Right hindlimb (tissue), 1 donor: Measurements from ENCODE around the gene EPHA10.
"Not testable (repeated sequence)": the region's sequence is repeated elsewhere in the genome, so short reads cannot be mapped to it uniquely, and the experiment has no call there.

ENCODE experiments used
- DNase-seq: peaks from one replicate; pipeline ENCODE4 v3.0.0-alpha.2; 2018

The EPHA10 gene

DNA sequence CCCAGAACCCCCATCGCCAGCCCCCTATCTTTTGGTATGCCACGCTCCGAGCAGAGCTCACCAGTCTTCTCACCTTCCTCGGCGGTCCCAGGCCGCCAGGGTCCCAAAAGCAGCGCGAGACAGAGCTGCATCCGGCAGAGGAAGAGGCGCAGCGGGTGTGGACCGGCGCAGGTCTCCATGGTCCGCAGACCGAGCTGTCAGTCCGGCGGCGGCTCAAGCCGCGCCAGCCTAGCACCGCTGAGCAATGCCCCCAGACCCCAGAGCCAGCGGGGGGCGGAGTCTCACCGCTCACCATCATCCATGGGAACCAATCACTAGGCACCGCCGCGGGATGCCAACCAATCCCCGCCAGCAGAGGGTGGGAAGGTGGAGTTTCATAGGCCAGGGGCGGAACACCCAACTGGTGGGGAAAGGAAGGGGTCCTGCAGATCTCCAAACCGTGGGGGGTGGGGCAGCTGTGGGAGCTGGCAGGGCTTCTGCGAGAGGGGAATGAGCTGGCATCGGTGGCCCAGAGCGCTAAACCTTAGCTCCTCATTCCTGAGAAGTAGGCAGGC is at the start of gene EPHA10:
Gene EPHA10, minus strand, starts transcription at position 233 of the 554 bp plus-strand sequence. Its CDS starts 54 bp downstream, at position 179.
- DNase-seq, result no peak

DNA sequence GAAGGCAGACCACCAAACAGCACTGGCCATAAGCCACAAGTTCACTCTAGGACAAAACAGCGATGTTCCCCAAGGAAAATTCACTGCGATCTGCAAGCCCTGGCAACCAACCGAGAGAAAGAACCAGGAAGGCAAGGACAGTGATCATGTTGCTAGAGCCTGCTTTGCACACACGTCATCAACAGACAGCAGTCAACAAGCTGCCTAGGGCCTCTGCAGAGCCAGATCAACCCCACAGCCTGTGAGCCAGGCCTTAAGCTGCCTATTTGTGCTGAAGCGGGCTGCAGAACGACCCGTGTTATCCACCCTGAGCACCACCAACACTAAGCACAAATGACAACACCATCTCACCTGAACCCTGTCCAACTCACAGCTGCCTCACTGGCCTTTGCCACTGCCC is 49.3 kb upstream of the EPHA10 start:
- DNase-seq, result no peak

DNA sequence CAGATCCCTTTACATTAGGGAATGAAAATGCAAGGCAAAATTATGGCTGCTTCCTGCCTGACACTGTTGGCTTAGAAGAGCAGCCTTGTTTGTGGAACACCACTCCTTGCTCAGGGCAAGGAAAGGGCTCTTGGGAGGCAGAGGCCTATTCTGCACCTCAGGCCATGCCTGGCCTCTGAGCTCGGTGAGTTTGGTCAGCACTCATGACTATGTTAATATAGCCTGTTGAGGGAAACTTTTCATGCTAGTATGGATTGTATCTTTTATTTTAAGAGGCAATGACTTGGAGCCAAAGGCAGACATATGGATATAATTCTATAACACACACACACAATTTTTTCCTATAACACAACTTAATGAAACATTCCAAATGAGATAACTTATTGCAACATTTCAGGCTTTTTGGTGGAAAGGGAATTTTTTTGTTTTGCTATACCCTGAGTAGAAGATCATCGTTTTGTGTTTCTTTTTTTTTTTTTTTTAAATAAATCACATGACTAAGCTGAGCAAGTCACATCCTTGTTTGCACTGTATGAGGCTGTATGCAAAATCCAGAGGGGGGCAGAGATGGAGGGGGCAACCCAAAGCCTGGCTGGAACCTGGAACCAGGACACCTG is 48.7 kb upstream of the EPHA10 start:
- peak; percentile 26 for DNase-seq

DNA sequence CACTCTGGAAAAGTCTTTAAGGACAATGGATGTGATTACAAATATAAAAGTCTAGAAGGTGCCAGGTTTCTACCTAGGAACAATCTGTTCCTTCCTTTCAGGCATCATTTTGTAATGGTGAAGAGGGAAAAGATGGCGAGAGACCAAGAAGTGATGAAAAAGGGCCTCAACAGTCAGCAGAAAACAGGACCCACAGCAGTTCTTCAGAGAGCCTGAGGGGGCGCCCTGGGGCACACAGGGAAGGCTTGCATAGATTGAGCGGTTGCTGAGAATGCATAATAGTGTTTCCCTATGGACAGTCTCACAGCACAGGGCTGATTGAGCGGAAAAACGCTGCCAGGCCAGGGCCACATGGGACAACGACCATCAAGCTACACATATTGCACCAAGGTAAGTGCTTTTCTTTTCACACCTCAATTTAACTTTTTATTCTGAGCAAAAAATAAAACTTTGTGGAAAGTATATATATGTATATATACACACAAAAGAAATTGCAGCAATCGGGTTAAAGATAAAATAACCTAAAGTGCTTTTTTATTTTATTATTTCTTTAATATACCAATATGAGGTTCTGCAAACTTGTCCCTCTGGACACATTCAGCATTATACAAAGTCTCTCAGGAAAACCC is 46.2 kb upstream of the EPHA10 start:
- peak; percentile 67 for DNase-seq

DNA sequence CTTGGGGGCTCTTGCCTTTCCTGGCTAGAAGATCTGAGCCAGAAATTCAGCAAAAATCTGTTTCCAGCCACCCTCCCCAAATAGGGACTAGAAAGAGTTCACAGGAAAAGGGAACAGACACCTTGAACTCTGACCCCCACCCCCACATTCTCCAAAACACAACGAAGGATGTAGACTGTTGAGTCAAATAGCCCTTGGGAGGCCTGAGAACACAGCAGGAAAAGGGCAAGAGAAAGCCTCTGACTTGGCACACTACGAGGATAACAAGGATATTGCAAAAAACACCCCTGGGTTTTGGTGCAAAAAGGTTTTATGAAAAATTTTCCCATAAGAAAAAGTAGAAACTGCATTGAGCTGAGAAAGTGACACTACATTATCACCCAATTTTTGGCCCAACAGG is 45.0 kb upstream of the EPHA10 start:
- no peak for DNase-seq

DNA sequence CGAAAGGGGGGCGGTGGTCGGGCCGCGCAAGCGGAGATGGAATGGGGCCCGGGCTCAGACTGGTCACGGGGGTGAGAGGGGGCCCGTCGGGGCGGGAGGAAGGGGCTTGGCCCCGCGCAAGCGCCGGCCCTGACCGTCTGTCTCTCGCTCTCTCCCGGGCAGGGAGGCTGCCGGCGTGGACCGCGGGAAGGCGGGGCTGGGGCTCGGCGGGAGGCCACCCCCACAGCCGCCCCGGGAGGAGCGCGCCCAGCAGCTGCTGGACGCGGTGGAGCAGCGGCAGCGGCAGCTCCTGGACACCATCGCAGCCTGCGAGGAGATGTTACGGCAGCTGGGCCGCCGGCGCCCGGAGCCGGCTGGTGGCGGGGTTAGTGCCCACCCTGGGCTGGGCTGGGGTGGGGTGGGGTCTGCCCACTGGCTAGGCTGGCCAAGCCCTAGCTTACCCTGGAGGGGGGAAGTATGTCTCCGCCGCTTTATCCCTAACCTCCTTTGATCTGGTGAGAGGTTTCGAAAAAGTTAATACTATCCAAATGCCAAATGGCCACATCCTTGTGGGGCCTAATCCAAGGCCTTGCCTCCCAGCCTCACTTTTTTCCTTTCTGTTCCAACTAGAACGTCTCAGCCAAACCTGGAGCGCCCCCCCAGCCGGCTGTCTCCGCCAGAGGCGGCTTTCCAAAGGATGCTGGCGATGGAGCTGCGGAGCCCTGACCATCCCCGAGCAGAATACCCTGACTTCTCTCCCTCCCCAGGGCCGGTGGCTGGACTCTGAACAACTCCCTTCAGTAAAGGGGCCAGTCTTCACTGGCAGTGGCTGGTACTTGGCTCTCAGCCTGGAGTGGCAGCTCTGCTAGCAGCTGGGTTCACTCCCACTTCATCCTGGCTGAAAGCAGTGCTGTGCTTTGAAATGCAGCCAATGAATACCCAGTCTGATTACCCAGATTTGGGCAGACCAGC is 43.7 kb upstream of the EPHA10 start:
- peak; percentile 83 for DNase-seq

DNA sequence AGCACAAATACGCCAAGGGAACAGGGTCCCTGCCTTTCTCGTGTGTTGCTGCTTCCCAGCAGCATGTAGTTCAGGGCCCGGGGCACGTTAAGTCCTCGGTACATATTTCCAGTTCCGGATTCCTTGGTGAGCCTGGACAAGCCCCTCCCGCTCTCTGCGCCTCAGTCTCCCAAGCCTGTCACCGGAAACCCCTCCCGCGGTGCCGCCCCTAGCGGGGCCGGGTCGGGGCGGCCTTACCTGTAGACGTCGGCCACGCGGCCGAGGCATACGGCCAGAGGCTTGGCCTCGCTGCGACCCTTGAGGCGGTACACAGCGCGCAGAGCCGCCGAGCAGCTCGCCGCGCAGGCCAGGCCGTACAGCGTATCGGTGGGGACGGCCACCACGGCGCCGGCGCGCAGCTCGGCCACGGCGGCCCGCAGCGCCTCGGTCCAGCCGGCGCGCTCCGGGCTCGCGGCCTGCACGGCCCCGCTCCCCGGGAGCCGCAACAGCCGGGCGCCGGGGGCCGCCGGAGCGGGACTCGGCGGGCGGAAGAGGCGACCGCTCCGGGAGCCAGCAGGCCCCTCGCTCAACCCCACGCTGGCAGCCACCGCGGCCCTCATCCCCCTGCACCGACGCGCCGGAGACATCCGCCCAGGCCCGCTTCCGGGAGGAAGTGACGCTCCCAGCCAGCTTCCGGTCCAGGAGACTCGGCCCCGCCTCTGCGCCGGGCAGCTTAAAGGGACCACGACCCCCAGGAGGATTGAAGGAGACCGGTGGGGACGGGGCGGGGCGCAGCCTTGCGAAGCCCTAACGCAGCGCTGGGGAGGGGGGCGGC is 42.8 kb upstream of the EPHA10 start, which contains the start of the genes C1orf122 and YRDC:
Gene C1orf122, plus strand, starts transcription at position 236 of the 814 bp plus-strand sequence. CDS start 615 bp downstream, outside the sequence.
Gene YRDC, minus strand, starts transcription at position 654 of the 814 bp plus-strand sequence. Its CDS starts 28 bp downstream, at position 626.
- peak; percentile 96 for DNase-seq

DNA sequence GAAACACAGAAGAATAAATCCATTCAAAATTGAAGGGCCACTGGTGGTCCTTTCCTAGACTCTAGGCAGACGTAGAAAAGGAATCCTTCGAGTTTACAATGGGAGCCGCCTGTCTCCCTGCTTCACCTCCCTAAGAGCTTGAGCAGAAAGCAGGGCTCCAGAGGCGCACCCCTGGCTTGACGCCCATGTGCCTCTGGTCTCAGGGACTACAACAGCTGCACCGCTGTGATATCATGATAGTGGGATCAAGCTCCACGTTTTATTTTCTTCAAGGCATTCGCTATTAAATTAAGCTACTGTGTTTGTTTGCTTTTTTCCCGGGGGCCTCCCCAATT is 42.3 kb upstream of the EPHA10 start:
- no peak for DNase-seq

DNA sequence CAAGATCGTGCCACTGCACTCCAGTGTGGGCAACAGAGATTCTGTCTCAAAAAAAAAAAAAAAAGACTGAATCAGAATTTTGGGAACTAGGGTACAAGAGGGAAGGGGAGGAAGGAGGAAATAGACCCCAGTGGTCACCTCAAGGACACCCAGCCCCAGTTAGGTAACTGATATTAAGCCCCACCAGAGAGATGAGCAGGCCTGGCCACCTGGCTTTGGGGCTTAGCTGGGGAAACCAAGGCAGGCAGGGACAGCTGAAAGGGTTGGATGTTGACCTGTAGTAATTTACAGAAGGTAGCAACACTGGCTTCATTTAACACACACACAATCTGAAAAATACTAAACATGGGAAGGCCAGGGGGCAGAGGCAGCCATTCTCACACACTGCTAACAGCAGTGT is 37.5 kb upstream of the EPHA10 start:
- DNase-seq, result no peak

DNA sequence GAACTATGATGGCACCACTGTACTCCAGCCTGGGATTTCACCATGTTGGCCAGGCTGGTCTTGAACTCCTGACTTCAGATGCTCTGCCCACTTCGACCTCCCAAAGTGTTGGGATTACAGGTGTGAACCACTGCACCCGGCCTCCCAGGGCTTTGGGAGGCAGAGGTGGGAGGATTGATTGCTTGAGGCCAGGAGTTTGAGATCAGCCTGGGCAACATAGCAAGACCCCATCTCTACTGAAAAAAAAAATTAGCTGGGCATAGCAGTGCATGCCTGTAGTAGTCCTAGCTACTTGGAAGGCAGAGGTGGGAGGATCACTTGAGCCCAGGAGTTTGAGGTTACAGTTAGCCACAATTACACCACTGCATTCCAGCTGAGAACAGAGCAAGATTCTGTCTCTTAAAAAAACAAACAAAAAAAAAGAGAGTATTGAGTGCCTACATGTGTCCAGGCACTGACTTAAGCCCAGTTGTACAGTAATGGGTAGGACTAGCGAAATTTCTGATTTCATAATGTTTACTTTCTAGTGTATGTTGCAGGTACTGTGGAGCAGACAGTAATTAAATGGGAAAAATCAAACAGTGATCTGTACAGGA is 32.9 kb upstream of the EPHA10 start:
- no peak for DNase-seq

DNA sequence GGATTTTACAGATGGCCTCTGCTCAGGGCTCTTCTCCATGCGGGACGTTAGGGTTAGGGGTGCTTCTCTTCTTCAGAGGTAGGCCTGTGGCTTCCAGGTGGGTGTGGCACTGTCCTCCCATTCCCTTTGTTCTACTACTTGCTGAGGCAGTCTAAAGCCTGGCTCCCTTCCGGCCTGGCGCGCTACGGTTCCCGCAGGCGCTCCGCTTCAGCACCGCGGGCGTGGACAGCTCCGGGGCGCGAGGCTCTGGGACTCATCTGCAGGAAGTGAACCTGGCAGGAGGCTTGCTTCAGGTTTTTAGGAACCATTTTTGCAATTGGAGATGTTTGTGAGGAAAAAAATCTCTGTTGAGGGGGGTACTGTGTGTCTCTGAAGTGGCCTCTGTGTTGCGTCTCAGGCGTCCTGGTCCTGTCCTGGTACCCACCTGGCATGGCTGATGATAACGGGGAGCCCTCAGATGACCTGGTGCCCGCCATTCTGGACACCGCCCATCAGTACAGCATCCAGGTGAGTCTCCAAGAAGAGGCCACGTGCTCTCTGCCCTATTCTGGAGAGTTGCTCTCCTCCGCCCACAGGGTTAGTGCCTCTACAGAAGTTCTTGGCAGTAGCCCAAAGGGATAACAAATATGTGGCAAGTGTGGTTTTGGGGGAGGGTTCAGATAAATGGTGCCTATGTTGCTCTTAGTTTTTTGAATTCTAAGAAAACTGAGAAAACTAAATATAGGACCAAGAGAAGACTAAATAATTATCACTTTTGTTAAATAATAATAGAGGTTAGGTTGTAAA is 30.6 kb upstream of the EPHA10 start:
- peak; percentile 80 for DNase-seq

DNA sequence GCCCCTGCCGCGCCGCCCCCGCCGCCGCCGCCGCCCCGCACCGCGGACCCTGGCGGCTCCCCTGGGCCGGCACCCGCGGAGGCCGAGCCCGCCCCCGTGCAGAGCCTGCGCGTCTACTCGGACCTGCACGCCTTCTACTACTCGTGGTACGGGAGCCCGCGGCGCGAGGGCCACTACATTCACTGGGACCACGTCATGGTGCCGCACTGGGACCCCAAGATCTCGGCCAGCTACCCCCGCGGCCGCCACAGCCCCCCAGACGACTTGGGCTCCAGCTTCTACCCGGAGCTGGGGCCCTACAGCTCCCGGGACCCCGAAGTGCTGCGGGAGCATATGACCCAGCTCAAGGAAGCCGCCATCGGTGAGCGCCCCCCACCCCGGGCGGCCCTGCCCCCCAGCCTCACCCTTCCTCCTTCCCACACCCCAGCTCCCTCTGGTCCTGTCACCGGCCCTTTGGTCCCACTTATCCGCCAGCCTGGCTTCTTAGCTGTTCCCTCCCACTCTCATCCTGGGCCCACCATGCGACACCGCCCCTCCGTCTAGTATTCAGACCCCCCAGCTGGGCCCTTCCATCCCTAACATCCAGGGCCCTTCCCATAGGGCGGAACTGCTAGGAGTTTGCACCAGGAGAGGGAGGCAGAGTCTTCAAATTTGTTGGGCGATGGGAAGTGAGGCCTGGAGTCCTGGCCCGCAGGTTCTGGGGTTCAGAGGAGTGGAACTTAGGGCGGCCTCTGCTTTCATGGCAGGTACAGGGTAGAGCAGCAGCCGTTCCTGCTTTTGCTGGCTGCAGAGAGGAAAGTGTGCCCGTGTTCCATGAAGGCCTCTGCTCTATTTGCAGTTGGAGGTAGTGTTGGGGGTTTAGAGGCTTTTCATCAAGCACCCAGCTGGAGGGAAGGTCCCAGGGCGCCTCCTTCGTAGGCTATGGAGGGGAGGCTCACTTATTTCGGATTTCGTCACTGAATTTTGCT is 29.7 kb upstream of the EPHA10 start:
- DNase-seq, result peak; percentile 29

DNA sequence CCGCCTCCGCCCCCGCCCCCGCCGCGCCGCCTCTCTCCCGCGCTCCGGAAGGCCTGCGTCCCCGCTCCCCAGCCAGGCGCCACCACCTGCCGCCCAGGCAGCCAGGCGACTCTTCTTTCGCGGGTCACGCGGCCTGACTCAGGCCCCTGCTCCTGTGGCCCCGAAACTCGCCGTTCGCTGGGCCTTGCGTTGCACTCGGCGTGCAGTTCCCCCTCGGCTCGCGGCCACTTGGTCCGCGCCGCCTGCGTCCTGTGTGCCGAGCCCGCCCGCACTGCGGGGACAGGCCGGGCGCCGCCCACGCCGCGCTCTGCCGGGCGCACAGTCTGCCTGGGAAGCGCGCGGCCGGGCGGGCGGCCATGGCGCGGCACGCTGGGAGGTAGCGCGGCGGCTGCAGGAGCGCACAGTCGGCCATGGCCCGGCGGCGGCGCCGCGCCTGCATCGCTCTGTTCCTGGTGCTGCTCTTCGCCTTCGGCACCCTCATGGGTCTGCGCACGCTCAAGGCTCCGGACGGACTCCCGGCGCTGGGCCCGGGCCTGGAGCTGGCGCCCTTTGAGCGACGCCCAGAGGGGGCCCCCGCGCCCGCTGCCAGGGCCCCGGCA is 29.0 kb upstream of the EPHA10 start, which contains the start of gene MANEAL:
Gene MANEAL, plus strand, starts transcription at position 75 of the 599 bp plus-strand sequence. Its CDS starts 336 bp downstream, at position 411.
- DNase-seq, result peak; percentile 48

DNA sequence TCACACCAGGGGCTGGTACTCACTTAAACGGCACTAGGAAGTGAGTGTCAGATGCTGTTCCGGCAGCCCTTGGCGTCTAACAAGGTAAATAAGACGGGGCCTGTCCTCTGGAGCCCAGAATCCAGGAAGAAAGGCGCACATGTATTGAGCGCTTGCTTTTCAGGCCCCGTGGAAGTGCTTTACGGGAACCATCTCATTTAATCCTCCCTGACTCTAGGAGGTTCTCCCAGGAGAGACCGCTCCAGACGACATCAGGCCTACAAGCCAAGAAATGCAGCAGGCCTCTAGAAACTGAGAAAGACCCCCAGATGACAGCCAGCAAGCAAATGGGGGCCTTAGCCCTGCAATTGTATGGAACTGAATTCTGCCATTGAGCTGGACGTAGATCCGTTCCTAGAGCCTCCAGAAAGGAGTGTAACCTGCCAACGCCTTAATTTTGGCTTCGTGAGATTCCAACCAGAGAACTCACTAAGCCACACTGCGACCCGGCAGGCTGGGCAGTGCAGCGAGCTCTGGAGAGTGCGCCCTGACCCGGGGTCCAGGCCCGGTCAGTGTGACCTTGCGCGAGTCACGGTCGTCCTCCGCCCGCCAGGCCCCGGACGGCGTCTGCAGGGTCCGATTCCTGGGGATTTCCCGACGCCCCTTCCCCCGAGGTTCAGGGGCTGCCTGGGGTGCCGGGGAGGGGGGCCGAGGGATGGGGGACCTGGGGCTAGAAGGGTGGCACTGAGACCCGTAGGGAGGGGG is 28.2 kb upstream of the EPHA10 start:
- no peak for DNase-seq

DNA sequence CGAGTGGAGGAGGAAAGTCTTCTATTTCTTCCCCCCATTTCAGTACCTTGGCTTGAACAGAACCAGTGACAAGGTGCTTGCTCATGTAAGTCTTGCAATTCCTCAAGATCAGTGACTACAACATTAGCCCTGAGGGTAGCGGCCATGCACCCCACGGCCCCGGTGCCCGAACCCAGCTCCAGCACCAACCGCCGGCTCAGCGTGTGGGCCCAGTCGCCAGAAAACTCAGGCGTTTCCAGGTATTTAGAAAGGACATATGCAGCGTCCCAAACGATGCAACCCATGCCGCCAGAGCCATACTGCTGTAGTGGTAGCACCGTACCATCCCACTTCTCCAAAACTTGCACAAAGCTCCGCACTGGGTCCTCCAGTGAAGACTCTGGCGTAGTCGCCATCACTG is 17.6 kb upstream of the EPHA10 start:
- no peak for DNase-seq

DNA sequence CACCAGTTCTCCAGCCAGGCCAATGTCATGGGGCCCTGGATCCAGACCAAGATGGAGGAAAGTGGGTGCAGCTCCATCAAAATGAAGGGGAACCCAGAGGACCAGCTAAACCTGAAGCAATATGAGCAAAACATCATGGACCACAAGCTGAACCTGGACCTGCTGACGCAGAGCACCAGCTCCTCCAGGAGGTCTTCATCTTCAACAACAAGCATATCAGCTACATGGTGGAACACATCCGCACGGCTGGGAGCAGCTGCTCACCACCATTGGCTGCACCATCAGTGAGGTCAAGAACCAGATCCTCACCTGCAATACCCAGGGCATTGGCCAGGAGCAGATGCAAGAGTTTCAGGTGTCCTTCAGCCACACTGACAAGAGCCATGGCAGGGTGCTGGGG is 13.7 kb upstream of the EPHA10 start:
- no peak for DNase-seq

DNA sequence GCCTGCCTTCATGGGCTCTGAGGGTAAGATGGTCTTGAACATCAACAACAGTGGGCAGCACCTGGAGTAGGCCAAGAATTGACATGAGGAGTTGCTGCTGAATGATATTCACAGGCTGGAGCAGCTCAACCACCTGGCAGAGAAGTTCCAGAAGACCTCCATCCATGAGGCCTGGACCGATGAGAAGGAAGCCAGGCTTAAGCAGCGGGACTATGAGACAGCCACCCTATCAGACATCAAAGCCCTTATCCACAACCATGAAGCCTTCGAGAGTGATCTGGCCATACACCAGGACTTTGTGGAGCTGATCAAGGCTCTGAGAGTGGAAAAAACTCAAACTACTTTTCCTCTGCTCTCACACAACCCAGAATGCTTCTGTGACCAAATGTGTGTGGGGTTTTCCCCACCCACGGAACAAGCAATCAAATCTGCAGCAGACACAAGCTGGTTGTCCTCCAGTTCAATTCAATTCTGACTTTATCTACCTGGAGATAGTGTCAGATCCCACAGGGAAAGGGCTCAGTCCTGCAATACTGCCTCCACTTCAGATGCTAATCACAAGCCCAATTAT is 12.1 kb upstream of the EPHA10 start:
- no peak for DNase-seq

DNA sequence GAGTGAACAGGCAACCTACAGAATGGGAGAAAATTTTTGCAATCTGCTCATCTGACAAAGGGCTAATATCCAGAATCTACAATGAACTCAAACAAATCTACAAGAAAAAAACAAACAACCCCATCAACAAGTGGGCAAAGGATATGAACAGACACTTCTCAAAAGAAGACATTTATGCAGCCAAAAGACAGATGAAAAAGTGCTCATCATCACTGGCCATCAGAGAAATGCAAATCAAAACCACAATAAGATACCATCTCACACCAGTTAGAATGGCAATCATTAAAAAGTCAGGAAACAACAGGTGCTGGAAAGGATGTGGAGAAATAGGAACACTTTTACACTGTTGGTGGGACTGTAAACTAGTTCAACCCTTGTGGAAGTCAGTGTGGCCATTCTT is 6.5 kb upstream of the EPHA10 start:
- not testable (repeated sequence) for DNase-seq
